Measurements from ENCODE around the gene PTPRD.
"Not testable (repeated sequence)": the region's sequence is repeated elsewhere in the genome, so short reads cannot be mapped to it uniquely, and the experiment has no call there.

Gene PTPRD

GRCh38 chr9:9950813-9951212, 662.0 kb downstream of the PTPRD start:
- no peak for FAIRE-seq
- TF ChIP-seq CTCF (IDR thresholded peaks at IDR 0.05; ENCODE audit: insufficient read depth, missing control alignments): no peak
- DNase-seq (ENCODE audit: insufficient read length, low spot score): no peak

DNA sequence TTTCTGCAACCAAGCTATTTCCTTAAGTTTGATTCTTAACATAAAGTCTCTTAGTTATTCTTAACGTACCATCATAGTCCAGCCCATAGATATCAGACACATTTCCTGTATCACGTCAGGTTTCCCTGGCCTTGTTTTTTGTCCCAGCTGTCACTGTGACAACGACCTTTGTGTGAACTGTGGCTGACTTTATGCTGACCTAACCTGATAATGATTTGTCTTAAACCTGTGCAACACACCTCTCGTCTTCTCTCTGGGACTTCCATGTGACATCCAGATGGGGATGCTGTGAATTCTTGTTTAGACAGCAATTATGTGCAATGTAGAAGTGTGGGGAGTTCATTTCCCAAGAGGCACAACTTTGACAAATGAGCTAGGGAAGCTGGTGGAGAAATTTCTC, 662.8 kb downstream of the PTPRD start:
- TF ChIP-seq CTCF (IDR thresholded peaks at IDR 0.05; ENCODE audit: insufficient read depth, missing control alignments): no peak
- FAIRE-seq (no peak), DNase-seq (ENCODE audit: insufficient read length, low spot score) (no peak)

DNA sequence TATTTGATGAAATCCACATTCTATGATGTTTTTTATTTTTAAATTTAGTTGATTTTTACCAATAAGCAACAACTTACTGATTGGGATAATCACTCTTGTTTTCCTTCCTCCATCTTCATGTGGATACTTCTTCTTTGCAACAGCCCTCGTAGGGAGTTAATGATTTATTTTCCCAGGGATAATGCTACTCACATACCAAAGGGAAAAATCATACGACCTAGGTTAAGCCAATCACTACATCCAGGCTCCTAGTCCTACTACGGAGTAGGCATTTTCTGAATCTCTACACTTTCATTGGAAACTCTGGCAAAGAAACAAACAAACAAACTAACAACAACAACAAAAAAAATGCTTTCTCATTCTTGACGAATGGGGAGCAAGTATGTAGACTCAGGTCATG, 663.4 kb downstream of the PTPRD start:
- FAIRE-seq (no peak), DNase-seq (ENCODE audit: insufficient read length, low spot score) (no peak)
- no peak for TF ChIP-seq CTCF (IDR thresholded peaks at IDR 0.05; ENCODE audit: insufficient read depth, missing control alignments)

DNA sequence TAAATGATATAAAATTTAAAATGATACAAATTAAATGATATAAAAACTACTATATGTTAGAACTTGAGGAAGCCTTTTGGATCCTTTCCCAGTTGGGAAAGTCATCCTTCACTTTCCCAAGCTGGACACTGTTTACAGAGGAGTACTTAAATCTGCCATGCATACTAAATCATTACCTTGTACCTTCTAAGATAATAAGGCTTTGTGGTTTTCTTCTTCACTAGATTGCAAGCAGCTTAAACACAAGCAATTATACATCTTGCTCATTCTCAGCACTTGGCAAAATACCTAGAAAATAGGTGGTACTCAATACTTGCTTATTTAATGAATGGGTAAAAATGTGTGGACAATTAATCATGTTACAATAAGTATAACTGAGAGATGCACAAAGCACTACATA, 666.8 kb downstream of the PTPRD start:
- peak; percentile 88 for FAIRE-seq
- no peak for DNase-seq (ENCODE audit: insufficient read length, low spot score)
- TF ChIP-seq CTCF (IDR thresholded peaks at IDR 0.05; ENCODE audit: insufficient read depth, missing control alignments): no peak

DNA sequence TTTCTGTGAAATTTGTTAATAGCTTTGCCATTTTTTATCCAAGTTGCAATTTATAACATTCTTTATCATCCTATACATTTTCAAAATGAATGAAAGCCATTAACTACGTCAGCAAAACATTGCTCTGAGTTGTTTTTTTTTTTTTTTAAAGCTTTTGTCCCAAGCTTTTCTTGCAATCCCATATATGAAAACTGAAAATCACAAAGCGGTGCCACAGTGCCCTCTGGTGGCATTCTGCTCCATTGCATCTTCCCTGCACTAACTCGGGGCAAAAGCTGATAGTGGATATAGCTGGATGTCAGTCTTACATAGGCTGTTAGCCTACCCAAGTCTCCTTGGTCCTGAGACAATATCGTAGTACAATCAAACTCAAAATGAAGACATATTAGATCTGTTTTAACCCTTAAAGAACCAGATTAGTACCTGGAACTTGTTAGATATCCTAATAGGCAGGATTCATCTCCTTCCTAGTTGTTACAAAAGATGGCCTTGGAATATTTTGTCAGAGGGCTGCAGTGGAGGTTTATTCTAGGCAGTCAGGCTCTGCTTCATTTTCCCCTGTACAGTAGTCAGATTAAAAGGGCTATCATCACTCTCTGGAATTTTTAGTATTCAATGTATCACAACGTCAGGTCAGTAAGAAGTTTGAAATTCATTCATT, 669.9 kb downstream of the PTPRD start:
- peak; percentile 73 for FAIRE-seq
- peak; percentile 6 for DNase-seq (ENCODE audit: insufficient read length, low spot score)
- TF ChIP-seq CTCF (IDR thresholded peaks at IDR 0.05; ENCODE audit: insufficient read depth, missing control alignments): peak; percentile 90

DNA sequence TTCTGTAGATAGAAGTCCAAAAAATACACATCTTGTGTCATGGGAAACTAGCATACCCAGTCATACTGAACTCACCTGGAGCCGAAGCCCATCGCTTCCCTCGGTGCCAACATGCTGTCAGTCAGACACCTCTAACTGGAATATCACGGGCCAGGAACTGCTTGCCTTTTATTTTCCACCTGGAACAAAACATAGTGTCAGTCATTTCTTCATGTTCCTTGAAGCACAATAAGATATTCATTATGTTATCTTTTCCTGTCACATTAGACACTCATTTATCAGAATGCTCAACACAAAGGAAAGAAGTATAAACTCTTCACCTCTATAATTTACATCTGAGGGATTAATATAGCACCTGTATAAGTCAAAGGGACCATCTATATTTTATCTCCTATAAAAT, 674.4 kb downstream of the PTPRD start:
- FAIRE-seq: no peak
- no peak for DNase-seq (ENCODE audit: insufficient read length, low spot score)
- TF ChIP-seq CTCF (IDR thresholded peaks at IDR 0.05; ENCODE audit: insufficient read depth, missing control alignments): no peak

GRCh38 chr9:9931464-9931863, 681.3 kb downstream of the PTPRD start:
- DNase-seq (ENCODE audit: insufficient read length, low spot score); FAIRE-seq: not testable (repeated sequence)

DNA sequence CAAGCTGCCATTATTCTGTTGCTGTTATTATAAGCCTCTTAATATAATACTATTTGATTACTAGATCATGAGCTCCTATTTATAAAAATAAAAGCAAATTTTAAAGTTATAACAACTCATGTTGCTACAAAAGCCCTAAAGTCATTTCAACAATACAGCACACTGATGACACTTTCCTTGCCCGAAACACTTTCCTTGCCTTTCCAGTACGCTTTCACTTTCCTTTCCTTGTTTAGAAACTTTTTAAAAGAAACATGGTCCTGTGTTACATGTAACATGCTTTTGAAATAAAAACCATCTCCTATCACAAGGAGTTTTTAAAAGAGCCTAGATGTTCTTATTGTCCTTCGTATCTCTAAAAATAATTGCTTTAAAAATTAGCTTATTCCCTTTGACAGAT, 688.4 kb downstream of the PTPRD start:
- FAIRE-seq: no peak
- no peak for TF ChIP-seq CTCF (IDR thresholded peaks at IDR 0.05; ENCODE audit: insufficient read depth, missing control alignments)
- DNase-seq (ENCODE audit: insufficient read length, low spot score): no peak
